Activated T-cell treated with anti-CD3 and anti-CD28 coated beads for 48 hours (primary cell): ENCODE measurements around the gene FSD1.
"Not testable (repeated sequence)": the region's sequence is repeated elsewhere in the genome, so short reads cannot be mapped to it uniquely, and the experiment has no call there.

ENCODE experiments used
- DNase-seq: peaks from one replicate; pipeline ENCODE4 v3.0.0-alpha.2; 2020; ENCODE audit warnings: low read depth

Gene FSD1

DNA sequence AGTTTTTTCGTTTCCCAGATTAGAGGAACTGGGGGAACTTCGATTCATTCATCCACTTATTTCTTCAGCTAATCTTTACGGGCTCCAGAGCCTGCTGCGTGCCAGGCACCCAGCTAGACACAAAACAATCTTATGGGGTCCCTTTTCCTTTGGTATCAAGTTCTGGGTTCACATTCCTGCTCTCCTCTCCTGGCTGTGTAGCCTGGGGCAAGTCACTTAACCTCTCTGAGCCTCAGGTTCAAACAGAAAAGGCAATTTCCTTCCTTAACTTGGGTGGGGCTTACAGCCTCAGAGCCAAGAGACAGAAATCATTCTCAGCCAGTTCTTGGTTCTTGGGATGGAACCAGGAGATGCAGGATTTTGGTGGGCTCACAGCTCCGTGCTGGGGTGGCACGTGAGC is 19.4 kb upstream of the FSD1 start:
- DNase-seq: no peak

DNA sequence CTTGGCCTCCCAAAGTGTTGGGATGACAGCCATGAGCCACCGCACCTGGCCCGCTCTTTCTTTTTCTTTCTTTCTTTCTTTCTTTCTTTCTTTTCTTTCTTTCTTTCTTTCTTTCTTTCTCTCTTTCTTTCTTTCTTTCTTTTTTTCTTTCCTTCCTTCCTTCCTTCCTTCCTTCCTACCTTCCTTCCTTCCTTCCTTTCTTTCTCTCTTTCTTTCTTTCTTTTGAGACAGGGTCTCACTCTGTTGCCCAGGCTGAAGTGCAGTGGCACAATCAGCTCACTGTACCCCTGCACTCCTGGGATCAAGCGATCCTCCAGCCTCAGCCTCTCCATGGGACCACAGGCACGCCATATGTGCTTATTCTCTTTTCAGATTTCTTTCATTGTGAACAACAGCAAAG is 18.3 kb upstream of the FSD1 start:
- not testable (repeated sequence) for DNase-seq

DNA sequence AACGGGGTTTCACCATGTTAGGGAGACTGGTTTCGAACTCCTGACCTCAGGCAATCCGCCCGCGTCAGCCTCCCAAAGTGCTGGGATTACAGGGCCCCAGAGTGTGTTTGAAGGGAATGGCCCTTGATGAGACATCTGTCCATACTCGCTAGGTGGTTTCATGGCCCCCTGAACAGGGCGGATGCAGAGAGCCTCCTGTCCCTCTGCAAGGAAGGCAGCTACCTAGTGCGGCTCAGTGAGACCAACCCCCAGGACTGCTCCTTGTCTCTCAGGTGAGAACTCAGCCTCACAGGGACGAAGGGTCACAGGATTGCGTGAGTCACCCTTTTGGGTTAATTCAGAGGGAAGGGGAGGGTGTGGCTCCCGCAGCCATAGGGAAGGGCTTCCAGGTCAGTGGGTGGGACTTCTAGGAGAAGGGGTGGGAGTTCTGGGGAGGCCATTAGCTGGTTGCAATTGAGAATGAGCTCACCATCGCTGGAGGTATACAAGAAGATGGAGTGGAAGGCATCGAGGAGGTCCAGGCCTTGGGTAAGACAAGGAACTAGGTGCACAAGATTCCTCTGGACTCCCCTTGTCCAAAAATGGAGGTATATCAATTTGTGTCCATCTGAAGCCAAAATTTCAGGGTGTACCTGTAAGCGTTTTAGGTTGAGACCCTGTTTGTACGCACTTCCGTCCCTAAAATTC is 16.2 kb upstream of the FSD1 start:
- no peak for DNase-seq

DNA sequence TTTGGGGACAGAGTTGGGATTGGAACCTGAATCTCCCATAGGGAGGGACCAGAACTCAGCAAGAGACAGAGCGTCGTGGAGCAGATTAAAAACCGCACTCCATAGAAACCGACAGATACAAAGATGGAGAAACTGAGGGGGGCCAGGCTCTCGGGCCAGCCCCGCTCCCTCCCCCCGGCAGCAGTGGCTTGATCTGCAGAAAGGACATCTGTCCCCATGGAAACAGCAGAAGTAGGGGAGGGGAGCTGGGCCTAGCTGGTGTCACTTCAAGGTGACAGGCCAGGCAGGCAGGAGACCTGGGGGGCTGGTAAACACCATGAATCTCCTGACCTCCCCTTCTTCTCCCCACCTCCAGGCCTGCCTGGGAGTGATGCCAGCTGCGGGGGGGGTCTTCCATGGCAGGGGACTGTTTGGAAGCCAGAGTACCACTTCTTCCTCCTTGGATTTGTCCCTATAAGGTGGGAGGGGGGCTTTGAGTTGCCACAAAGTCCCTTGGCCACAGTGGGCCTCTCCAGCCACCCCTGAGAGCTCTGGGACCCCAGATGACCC is 13.1 kb upstream of the FSD1 start:
- no peak for DNase-seq

DNA sequence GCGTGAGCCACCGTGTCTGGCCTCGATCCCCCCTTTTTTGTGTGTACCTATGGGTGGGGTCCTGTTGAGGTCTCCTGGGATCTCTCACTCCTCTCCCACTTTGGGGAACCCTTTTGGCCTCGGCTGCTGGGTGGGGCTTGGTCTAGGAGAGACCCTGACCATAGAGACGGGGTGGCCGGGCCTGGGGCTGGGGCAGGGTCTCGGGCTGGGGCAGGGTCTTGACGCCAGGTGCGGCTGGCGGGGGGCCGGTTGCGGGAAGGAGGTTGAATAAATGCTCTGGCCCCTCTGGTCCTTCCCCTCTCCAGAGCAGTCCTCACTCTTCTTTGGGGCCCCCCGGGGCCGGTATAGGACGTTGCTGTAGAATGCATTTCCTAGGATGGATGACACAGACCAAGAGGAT is 11.9 kb upstream of the FSD1 start:
- DNase-seq: no peak

DNA sequence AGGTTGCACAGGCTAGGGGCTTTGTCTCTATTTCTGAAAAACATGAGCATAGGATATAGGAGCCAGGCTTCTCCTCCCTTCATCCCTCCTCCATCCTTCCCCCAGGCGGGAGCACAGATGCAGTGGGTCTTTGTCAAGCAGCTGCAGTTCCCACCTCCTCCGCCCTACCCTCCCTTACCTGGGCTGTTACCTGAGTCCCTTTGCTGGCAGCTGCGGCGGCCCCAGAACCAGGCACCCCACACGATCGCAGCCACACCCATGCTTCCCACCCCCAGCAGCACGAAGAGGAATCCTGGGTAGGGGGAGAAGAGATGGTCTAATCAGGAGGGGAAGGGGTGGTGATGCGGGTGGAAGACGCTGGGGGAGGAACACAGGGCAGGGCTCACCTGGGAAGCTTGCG is 10.0 kb upstream of the FSD1 start:
- DNase-seq: no peak

DNA sequence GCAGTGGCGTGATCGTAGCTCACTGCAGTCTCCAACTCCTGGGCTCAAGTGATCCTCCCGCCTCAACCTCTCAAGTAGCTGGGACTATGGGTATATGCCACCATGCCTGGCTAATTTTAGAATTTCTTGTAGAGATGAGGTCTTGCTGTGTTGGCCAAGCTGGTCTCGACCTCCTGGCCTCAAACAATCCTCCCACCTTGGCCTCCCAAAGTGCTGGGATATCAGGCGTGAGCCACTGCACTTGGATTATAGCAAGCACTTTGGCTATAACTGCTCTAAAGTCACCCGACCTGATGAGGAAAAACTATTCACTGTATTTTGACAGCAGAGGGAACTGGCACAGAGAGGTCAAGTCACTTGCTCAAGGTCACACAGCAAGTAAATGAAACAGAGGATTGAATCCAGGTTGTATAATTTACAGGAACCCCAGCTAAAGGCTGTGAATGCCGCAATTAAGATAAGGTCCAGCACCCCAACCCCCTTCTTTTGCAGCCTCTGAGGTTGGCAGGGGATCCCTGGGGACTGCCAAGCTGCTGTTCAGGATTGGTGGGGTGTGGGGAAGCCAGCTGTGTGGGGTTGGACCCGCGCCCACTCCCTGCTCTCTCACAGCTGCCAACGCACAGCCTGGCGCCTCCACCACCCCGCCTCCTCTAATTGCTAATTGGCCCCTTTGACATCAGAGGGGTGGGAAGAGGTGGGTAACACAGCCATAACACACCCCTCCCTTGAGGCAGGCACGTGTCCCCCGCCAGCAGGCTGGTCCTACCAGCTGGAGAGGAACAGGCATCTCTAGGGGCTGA is 8.2 kb upstream of the FSD1 start:
- DNase-seq: no peak

DNA sequence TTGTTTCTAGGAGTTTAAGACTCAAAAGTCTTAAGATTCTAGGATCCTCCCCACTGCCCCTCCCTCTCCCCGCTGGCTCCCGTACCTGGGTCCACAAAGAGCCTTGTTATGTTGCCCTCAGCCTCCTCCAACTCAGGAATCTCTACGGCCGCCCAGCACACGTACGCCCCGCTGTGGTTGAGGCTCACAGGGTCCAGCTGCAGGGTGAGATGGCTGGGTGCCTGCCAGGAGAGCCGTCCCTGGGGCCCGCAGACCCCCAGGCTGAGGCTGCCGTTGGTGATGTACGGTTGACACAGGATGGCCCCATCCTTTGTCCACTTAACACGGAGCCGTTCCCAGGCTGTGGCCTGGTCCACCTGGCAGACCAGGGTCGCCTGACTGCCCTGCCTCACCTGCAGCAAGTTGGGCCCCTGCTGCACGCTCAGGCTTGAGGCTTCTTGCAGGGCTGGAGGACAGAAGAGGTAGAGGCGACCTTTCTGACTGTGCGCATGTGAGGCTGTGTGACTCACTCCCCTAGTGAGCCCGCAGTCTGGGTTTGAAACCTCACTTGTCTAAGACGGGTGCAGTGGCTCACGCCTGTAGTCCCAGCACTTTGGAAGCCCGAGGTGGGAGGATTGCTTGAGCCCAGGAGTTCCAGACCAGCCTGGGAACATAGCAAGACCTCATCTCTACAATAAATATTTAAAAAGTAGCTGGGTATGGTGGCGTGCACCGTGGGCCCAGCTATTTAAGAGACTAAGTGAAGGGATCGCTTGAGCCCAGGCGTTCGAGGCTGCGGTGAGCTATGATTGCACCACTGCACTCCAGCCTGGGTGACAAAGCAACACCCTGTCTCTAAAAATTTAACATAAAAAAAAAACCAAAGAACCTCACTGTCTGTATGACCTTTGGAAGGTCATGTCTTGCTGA is 6.2 kb upstream of the FSD1 start:
- peak; percentile 39 for DNase-seq

DNA sequence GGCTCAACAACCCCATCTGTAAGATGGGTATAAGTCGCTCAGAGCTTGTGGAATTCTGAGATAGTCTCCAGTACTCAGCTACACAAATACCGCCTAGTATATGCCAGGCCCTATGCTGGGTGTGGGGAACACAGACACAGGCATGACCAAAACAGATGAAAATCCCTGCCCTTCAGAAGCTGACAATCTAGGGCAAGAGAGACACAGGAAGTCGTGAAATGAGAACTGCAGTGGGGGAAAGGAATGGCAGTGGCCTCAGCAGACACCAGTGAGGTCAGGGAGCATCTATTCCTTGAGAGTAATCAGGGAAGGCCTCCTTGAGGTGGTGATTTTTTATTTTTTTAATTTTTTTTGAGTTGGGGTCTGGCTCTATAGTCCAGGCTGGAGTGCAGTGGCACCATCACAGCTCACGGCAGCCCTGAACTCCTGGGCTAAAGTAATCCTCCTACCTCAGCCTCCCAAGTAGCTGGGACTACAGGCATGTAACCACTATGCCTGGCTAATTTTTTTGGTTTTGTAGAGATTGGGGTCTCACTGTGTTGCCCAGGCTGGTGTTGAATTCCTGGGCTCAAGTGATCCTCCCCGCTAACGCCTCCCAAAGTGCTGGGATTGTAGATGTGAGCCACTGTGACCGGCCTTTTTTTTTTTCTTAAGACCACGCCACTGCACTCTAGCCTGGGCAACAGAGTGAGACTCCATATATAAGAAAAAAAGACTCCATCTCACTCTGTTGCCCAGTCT is 5.4 kb upstream of the FSD1 start:
- no peak for DNase-seq

DNA sequence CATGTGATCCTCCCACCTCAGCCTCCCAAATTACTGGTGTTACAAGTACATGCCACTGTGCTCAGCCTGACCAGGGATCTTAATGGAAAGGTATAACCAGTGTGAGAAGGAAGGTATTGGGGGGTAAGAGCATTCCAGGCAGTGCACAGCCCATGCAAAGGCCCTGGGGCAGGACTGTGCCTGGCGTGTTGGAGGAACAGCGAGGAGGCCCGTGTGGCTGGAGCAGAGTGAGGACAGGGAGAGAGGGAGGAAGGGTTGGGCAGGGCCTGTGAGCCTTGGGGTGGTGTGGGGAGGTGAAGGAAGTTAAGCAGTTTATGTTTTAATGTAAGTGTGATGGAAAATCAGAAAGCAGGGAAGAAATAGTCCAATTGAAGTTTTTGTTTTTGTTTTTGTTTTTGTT is 3.8 kb upstream of the FSD1 start:
- no peak for DNase-seq

DNA sequence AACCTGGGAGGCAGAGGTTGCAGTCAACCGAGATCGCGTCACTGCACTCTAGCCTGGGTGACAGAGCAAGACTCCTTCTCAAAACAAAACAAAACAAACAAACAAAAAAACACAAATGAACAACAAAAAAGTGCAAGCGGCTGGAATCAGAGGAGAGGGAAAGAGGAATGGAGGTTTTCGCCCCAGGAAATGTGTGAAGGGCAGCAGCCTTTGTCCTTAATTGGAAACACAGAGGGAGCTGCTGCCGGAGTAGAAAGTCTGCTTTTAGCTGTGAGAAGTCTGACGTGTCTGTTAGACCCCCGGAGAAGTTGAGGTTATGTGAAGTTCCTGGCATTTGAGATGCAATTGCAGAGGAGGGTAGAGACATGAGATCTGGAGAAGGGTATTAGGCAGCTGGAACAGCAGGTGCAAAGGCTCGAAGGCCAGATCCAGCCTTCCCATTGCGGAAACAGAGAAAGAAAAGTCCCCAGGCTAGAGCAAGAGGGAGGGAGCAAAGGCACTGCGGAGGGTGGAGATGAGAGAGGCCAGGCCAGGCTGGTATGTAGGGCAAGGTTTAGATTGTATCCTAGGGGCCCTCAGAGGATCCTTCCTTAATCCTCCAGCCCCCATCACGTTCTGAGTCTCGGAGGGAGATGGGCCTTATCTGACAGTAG is 2.7 kb upstream of the FSD1 start:
- DNase-seq: no peak

DNA sequence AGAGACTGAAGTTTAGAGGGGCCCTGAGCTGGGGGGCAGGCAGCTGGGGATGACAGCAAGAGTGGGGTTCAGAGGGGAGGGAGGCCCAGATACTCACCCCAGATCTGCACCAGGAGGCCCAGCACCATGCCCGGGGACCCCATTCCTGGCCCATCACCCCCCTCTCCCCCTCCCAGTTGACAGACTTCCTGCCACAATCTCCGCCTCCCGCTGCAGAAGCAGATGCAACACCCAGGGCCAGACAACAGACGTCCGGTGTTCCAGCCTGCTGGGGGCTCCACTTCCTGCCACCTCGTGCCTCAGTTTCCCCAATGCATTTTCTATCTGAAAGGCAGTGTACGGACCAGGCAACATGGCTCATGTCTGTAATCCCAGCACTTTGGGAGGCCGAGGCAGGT is 2.2 kb upstream of the FSD1 start, which contains the start of gene TMIGD2:
TSS of gene TMIGD2 (minus strand) at position 147 of the 398 bp plus-strand sequence. CDS start at position 143, 4 bp downstream.
- no peak for DNase-seq

DNA sequence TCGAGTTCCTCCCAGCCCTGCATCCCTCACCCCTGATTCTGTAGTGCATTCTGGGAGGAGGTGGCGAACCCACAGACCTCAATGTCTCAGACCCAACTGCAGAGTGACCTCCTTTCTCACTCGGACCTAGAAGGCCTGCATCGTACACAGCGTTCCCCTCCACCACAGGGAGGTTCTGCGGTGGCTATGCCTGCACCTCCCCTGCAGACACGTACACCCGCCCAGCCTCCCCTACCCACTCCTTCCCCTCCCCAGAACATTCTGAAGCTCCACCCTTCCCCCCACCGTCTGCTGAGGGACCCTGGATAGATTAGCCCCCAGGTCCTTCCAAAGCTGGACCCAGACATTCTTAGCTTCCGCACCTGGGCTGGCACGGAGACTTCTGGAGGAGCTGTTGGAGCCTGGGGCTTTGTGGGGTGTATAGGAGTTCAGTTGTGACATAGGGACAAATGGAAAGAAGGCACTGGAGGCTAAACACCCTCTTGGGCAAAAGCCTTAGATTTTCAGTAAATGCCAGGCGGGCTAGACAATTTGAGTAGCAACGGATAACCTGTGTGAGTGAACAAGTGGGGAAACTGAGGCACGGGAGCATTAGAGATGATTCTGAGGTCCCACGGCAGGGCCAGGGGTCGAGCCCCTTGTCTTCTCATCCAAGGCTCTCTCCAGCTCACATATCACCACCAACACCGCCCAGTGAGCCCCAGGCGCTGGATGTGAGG is 420 bp upstream of the FSD1 start:
- no peak for DNase-seq

DNA sequence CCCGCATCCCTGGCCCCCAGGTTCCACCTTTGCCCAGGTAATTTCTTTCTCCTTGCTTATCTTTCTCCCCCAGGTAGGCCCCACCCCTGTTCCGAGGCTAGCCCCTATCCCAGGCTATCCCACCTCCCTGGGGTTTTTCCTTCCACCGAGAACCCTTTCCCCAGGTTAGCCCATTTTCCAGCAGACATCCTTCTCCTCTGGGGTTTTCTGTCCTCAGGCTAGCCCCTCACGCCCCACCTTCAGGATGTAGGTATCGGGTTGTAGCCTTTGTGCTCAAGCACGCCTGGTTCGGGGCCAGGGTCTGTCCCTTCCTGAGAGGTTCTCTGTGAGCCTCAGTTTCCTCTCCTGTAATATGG is 837 bp downstream of the FSD1 start:
- no peak for DNase-seq

DNA sequence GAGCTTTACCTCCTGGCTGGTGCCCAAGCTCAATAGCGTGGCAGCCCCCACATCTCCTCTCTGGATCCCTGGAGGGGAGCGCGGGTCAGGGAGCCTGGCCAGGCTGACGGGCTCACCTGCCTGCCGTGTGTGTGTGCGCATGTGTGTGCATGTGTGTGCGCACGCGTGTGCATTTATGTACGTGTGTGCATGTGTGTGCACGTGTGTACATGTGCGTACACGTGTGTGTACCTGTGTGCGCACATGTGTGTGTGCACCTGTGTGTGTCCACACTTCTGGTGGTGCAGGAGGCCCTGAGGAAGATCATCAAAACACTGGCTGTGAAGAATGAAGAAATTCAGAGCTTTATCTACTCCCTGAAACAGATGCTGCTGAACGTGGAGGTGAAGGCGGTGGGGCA is 1.3 kb downstream of the FSD1 start:
- DNase-seq: no peak

DNA sequence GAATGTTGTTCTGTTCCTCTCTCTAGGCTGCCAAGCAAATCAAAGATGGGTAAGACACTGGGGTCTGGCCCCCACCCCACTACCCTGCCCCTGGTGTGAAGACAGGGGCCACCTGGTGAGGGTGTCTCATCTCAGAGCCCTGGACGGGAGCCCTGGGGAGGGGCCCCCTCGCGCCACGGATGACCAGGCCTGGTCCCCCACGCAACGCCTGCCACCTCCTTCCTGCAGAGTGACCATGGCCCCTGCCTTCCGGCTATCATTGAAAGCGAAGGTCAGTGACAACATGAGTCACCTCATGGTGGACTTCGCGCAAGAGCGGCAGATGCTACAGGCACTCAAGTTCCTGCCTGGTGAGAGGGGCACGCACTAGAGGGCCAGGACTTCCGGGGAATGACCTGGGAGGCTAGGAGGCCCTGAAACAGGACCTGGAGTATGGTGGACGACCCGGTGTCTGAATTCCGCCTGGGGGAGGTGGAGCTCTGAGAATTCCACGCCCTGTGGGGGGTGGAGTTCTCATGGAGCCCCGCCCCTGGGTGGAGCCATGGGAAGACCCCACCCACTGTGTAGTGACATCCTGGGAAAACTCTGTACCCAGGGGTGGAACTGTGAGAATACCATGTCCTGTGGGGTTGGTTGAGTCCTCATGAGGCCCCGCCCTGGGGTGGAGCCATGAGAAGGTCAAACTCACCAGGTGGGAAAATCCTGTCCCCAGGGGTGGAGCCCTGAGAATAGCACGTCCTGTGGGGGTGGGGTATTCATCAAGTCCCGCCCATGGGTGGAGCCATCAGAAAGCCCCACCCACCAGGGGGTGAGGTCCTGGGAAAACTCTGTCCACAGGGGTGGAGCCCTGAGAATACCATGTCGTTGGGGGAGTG is 6.1 kb downstream of the FSD1 start:
- DNase-seq: no peak

DNA sequence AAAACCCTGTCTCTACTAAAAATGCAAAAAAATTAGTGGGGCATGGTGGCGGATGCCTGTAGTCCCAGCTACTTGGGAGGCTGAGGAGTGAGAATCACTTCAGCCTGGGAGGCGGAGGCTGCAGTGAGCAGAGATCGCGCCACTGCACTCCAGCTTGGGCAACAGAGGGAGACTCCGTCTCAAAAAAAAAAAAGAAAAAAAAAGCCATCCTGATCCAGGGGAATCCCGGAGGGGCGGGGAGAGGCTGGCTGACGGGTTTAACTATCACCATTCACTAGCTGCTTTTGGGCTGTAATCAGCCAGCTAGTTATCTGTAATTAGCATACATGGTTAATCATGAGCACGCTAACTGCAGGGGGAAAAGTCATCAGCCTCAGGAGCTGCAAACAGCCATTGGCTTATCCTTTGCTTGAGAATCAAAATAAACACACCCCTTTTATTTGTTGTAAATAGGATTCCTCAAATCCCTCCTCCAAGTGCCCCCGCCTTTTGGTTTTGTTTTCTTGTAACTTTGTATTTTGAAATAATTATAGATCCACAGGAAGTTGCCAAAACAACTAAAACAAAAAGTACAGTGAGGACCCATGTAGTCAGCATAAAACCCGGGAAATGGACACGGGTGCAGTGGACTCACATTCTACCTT is 9.6 kb downstream of the FSD1 start:
- no peak for DNase-seq

DNA sequence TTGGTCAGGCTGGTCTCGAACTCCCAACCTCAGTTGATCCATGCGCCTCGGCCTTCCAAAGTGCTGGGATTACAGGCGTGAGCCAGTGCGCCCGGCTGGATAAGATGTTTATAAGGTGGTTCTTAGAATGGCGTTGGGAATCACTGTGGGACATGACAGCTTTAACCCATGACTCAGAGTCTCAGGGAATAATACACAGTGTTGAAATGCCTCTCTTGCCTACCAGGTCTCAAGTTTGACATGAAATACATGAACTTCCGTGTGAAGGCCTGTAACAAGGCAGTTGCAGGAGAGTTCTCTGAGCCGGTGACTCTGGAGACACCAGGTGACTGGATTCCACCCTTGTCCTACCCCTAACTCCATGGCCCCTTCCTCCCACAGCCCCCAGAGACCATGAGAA is 12.6 kb downstream of the FSD1 start:
- no peak for DNase-seq

DNA sequence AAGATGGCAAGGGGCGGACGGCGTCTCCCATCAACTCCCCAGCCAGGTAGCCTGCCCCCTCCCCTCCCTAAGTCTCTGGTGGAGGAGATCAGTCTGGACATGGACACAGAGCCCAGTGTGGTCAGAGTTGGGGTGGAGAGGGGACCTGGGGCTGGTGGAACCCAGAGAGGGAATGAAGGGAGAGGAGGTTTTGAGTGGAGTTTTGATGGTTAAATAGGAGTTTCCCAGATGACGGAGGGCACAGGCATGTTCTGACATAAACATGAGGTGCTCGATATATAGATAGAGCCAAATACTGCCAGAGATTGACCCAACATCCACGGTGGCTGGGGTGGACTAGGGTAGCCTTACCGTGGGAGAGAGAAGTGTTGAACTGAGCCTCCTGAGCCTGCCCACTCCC is 14.1 kb downstream of the FSD1 start:
- no peak for DNase-seq
